Measurements from ENCODE around the gene SLC1A1. TPM values are rescaled to one million over a fixed set of nuclear protein-coding genes. Genes with fewer than 3 reads are reported as not detected.

Gene SLC1A1
- total and polyA plus RNA-seq, 2 experiments from 2014 or later = 3.7 to 8.2 TPM

GRCh38 chr9:4538621-4539020, 48.4 kb downstream of the SLC1A1 start:
- Histone ChIP-seq H3K27ac (ENCODE audit: low read depth) (no peak overlapping the region), H3K9me2 (ENCODE audit: insufficient read depth) (no peaks in the 10 kb centered on the region), H3K4me1 (ENCODE audit: insufficient read depth) (peaks cover 15% of the 10 kb centered on the region), H3K4me2 (no peak overlapping the region), H3K79me2 (replicated peaks; ENCODE audit: insufficient read depth) (no peaks in the 10 kb centered on the region), H3K36me3 (ENCODE audit: insufficient read depth) (no peaks in the 10 kb centered on the region), H3K4me3 (no peak overlapping the region), H2AFZ (no peak overlapping the region), H3K27me3 (ENCODE audit: insufficient read depth) (no peaks in the 10 kb centered on the region), H4K20me1 (replicated peaks; ENCODE audit: insufficient read depth) (no peaks in the 10 kb centered on the region), H3F3A (replicated peaks; ENCODE audit: low read depth) (no peaks in the 10 kb centered on the region)
- no peak for DNase-seq (ENCODE audit: low spot score)
- peaks cover 4% of the 10 kb centered on the region; the same call in 2 of the 3 replicates for H3K36me3 Mint-ChIP-seq (ENCODE audit: low read depth)
- TF ChIP-seq EZH2 (IDR thresholded peaks at IDR 0.05; ENCODE audit: low read depth, unreplicated experiment) = no peak
- no peak for TF ChIP-seq NANOG (IDR thresholded peaks at IDR 0.05; ENCODE audit: borderline replicate concordance)
- TF ChIP-seq ZNF114 (CRISPR knock-in tag; IDR thresholded peaks at IDR 0.05) = no peak
- TF ChIP-seq, protein P1, sequence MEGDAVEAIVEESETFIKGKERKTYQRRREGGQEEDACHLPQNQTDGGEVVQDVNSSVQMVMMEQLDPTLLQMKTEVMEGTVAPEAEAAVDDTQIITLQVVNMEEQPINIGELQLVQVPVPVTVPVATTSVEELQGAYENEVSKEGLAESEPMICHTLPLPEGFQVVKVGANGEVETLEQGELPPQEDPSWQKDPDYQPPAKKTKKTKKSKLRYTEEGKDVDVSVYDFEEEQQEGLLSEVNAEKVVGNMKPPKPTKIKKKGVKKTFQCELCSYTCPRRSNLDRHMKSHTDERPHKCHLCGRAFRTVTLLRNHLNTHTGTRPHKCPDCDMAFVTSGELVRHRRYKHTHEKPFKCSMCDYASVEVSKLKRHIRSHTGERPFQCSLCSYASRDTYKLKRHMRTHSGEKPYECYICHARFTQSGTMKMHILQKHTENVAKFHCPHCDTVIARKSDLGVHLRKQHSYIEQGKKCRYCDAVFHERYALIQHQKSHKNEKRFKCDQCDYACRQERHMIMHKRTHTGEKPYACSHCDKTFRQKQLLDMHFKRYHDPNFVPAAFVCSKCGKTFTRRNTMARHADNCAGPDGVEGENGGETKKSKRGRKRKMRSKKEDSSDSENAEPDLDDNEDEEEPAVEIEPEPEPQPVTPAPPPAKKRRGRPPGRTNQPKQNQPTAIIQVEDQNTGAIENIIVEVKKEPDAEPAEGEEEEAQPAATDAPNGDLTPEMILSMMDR (conservative IDR thresholded peaks at IDR 0.05; ENCODE audit: low read depth in 2 of 2) = no peak
- no peak for TF ChIP-seq JUNB (IDR thresholded peaks at IDR 0.05; ENCODE audit: unreplicated experiment)
- TF ChIP-seq, protein P2, sequence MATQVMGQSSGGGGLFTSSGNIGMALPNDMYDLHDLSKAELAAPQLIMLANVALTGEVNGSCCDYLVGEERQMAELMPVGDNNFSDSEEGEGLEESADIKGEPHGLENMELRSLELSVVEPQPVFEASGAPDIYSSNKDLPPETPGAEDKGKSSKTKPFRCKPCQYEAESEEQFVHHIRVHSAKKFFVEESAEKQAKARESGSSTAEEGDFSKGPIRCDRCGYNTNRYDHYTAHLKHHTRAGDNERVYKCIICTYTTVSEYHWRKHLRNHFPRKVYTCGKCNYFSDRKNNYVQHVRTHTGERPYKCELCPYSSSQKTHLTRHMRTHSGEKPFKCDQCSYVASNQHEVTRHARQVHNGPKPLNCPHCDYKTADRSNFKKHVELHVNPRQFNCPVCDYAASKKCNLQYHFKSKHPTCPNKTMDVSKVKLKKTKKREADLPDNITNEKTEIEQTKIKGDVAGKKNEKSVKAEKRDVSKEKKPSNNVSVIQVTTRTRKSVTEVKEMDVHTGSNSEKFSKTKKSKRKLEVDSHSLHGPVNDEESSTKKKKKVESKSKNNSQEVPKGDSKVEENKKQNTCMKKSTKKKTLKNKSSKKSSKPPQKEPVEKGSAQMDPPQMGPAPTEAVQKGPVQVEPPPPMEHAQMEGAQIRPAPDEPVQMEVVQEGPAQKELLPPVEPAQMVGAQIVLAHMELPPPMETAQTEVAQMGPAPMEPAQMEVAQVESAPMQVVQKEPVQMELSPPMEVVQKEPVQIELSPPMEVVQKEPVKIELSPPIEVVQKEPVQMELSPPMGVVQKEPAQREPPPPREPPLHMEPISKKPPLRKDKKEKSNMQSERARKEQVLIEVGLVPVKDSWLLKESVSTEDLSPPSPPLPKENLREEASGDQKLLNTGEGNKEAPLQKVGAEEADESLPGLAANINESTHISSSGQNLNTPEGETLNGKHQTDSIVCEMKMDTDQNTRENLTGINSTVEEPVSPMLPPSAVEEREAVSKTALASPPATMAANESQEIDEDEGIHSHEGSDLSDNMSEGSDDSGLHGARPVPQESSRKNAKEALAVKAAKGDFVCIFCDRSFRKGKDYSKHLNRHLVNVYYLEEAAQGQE (IDR thresholded peaks at IDR 0.05; ENCODE audit: unreplicated experiment) = no peak
- TF ChIP-seq, protein P3, sequence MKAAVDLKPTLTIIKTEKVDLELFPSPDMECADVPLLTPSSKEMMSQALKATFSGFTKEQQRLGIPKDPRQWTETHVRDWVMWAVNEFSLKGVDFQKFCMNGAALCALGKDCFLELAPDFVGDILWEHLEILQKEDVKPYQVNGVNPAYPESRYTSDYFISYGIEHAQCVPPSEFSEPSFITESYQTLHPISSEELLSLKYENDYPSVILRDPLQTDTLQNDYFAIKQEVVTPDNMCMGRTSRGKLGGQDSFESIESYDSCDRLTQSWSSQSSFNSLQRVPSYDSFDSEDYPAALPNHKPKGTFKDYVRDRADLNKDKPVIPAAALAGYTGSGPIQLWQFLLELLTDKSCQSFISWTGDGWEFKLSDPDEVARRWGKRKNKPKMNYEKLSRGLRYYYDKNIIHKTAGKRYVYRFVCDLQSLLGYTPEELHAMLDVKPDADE (IDR thresholded peaks at IDR 0.05) = no peak
- no peak for TF ChIP-seq STAT1 (IDR thresholded peaks at IDR 0.05; ENCODE audit: unreplicated experiment)
- no peak for TF ChIP-seq EZH2phosphoT487 (IDR thresholded peaks at IDR 0.05; ENCODE audit: unreplicated experiment)
- TF ChIP-seq ZNF331 (CRISPR knock-in tag; IDR thresholded peaks at IDR 0.05; ENCODE audit: low read depth) = no peak
- TF ChIP-seq POLR2AphosphoS5 (IDR thresholded peaks at IDR 0.05; ENCODE audit: low read depth) = no peak
- TF ChIP-seq ZNF462 (CRISPR knock-in tag; IDR thresholded peaks at IDR 0.05) = no peak
- no peak for TF ChIP-seq CREB1 (CRISPR knock-in tag; IDR thresholded peaks at IDR 0.05; ENCODE audit: low read depth)
- peaks cover 16% of the 10 kb centered on the region for H3K4me1 Mint-ChIP-seq
- H3K27ac Mint-ChIP-seq = no peak overlapping the region
- H3K9me3 Mint-ChIP-seq = peaks cover 14% of the 10 kb centered on the region; the same call in 2 of the 3 replicates
- H3K27me3 Mint-ChIP-seq (ENCODE audit: insufficient read depth, low read depth, poor library complexity) = peaks cover 4% of the 10 kb centered on the region
- H3K4me3 Mint-ChIP-seq = no peak overlapping the region
- no peak for ATAC-seq
